ENCODE data around the gene BABAM2. TPM values are rescaled to one million over a fixed set of nuclear protein-coding genes. Genes with fewer than 3 reads are reported as not detected.

Gene BABAM2
- total RNA-seq, 2 experiments from 2014 or later, result 41.9 to 49.7 TPM

- POLR2A ChIA-PET, result interaction anchor here (0.5 kb wide), 1 partner anchor 599 kb away, joined by 3 read pairs; no protein-coding TSS in a partner anchor
- CTCF ChIA-PET, result interaction anchor here (0.6 to 1.2 kb wide), 4 partner anchors 10 to 108 kb away, joined by 3 to 4 read pairs (median 3); no protein-coding TSS in a partner anchor
- Mint-ChIP-seq H3K4me3 (no peak overlapping the region), H3K36me3 (ENCODE audit: low read depth) (peaks cover 2% of the 10 kb centered on the region), H3K4me1 (peaks cover 9% of the 10 kb centered on the region), H3K27ac (no peak overlapping the region), H3K9me3 (no peaks in the 10 kb centered on the region), H3K27me3 (no peaks in the 10 kb centered on the region)
- no peak for DNase-seq
Observed at GRCh38 chr2:28338046-28338817, 447.7 kb downstream of the BABAM2 start.

GRCh38 chr2:28338831-28339321, 448.3 kb downstream of the BABAM2 start:
- ChIA-PET CTCF (interaction anchor here (0.9 to 1.5 kb wide), 4 partner anchors 11 to 37 kb away, joined by 3 to 4 read pairs (median 3); no protein-coding TSS in a partner anchor), POLR2A (no interaction called here)
- Mint-ChIP-seq H3K27ac (peak overlapping the region; percentile 17), H3K4me1 (peaks cover 9% of the 10 kb centered on the region), H3K27me3 (no peaks in the 10 kb centered on the region), H3K4me3 (no peak overlapping the region), H3K9me3 (no peaks in the 10 kb centered on the region), H3K36me3 (ENCODE audit: low read depth) (peaks cover 2% of the 10 kb centered on the region)
- no peak for DNase-seq

GRCh38 chr2:28339516-28340175, 449.1 kb downstream of the BABAM2 start:
- H3K27me3 Mint-ChIP-seq, result no peaks in the 10 kb centered on the region
- no peaks in the 10 kb centered on the region for H3K9me3 Mint-ChIP-seq
- no peak overlapping the region for H3K4me3 Mint-ChIP-seq
- POLR2A ChIA-PET, result no interaction called here
- no peak for DNase-seq
- H3K4me1 Mint-ChIP-seq, result peaks cover 9% of the 10 kb centered on the region
- CTCF ChIA-PET, result interaction anchor here (0.6 to 1.5 kb wide), 6 partner anchors 11 to 574 kb away, joined by 3 to 6 read pairs (median 4); no protein-coding TSS in a partner anchor
- H3K27ac Mint-ChIP-seq, result no peak overlapping the region
- H3K36me3 Mint-ChIP-seq (ENCODE audit: low read depth), result peaks cover 2% of the 10 kb centered on the region

GRCh38 chr2:28340312-28341202, 450.0 kb downstream of the BABAM2 start:
- Mint-ChIP-seq H3K27ac (no peak overlapping the region), H3K4me1 (peaks cover 9% of the 10 kb centered on the region), H3K9me3 (no peaks in the 10 kb centered on the region), H3K4me3 (no peak overlapping the region), H3K36me3 (ENCODE audit: low read depth) (peaks cover 2% of the 10 kb centered on the region), H3K27me3 (no peaks in the 10 kb centered on the region)
- CTCF ChIA-PET, result interaction anchor here (0.6 to 1.5 kb wide), 5 partner anchors 9 to 575 kb away, joined by 3 to 5 read pairs (median 4); no protein-coding TSS in a partner anchor
- DNase-seq, result no peak
- POLR2A ChIA-PET, result no interaction called here

- DNase-seq, result no peak
- Mint-ChIP-seq H3K27me3 (no peaks in the 10 kb centered on the region), H3K36me3 (ENCODE audit: low read depth) (peaks cover 2% of the 10 kb centered on the region), H3K4me3 (no peak overlapping the region), H3K9me3 (no peaks in the 10 kb centered on the region), H3K27ac (no peak overlapping the region), H3K4me1 (peaks cover 9% of the 10 kb centered on the region)
- ChIA-PET CTCF (interaction anchor here (0.6 to 1.4 kb wide), 3 partner anchors 9 to 536 kb away, joined by 3 to 5 read pairs (median 3); no protein-coding TSS in a partner anchor), POLR2A (interaction anchor here (0.6 to 0.7 kb wide), 2 partner anchors 42 to 643 kb away, joined by 4 to 7 read pairs; no protein-coding TSS in a partner anchor)
Observed at GRCh38 chr2:28341208-28341891, 450.8 kb downstream of the BABAM2 start.

GRCh38 chr2:28342081-28342967, 451.8 kb downstream of the BABAM2 start:
- Mint-ChIP-seq H3K4me1 (peaks cover 18% of the 10 kb centered on the region), H3K4me3 (no peak overlapping the region), H3K36me3 (ENCODE audit: low read depth) (peaks cover 2% of the 10 kb centered on the region), H3K9me3 (no peaks in the 10 kb centered on the region), H3K27ac (no peak overlapping the region), H3K27me3 (no peaks in the 10 kb centered on the region)
- DNase-seq, result no peak
- ChIA-PET CTCF (interaction anchor here (0.6 to 1.4 kb wide), 2 partner anchors 8 to 537 kb away, joined by 3 read pairs; no protein-coding TSS in a partner anchor), POLR2A (interaction anchor here (0.6 kb wide), 1 partner anchor 644 kb away, joined by 4 read pairs; no protein-coding TSS in a partner anchor)

GRCh38 chr2:28343184-28343942, 452.8 kb downstream of the BABAM2 start:
- no peak for DNase-seq
- Mint-ChIP-seq H3K36me3 (ENCODE audit: low read depth) (peaks cover 2% of the 10 kb centered on the region), H3K9me3 (no peaks in the 10 kb centered on the region), H3K4me3 (no peak overlapping the region), H3K27ac (no peak overlapping the region), H3K27me3 (no peaks in the 10 kb centered on the region), H3K4me1 (peaks cover 23% of the 10 kb centered on the region)
- ChIA-PET POLR2A (no interaction called here), CTCF (no interaction called here)

- Mint-ChIP-seq H3K4me1 (peaks cover 28% of the 10 kb centered on the region), H3K27ac (no peak overlapping the region), H3K27me3 (no peaks in the 10 kb centered on the region), H3K36me3 (ENCODE audit: low read depth) (peaks cover under 1% of the 10 kb centered on the region), H3K9me3 (no peaks in the 10 kb centered on the region), H3K4me3 (no peak overlapping the region)
- POLR2A ChIA-PET, result no interaction called here
- CTCF ChIA-PET, result no interaction called here
- DNase-seq, result no peak
Observed at GRCh38 chr2:28343971-28344715, 453.6 kb downstream of the BABAM2 start.

- H3K27me3 Mint-ChIP-seq, result no peaks in the 10 kb centered on the region
- peak overlapping the region; percentile 21 for H3K27ac Mint-ChIP-seq
- no peaks in the 10 kb centered on the region for H3K9me3 Mint-ChIP-seq
- H3K4me3 Mint-ChIP-seq, result no peak overlapping the region
- H3K4me1 Mint-ChIP-seq, result peaks cover 31% of the 10 kb centered on the region
- no peak for DNase-seq
- POLR2A ChIA-PET, result no interaction called here
- H3K36me3 Mint-ChIP-seq (ENCODE audit: low read depth), result peaks cover 3% of the 10 kb centered on the region
- CTCF ChIA-PET, result interaction anchor here (0.9 kb wide), 1 partner anchor 13 kb away, joined by 3 read pairs; no protein-coding TSS in a partner anchor
Observed at GRCh38 chr2:28344756-28345373, 454.3 kb downstream of the BABAM2 start.

GRCh38 chr2:28345619-28346018, 455.1 kb downstream of the BABAM2 start:
- Mint-ChIP-seq H3K9me3 (no peaks in the 10 kb centered on the region), H3K4me1 (peaks cover 31% of the 10 kb centered on the region), H3K27ac (no peak overlapping the region), H3K36me3 (ENCODE audit: low read depth) (peaks cover 3% of the 10 kb centered on the region), H3K4me3 (no peak overlapping the region), H3K27me3 (no peaks in the 10 kb centered on the region)
- CTCF ChIA-PET, result interaction anchor here (0.9 kb wide), 1 partner anchor 12 kb away, joined by 3 read pairs; no protein-coding TSS in a partner anchor
- POLR2A ChIA-PET, result no interaction called here
- DNase-seq, result no peak

Data from activated CD4-positive, alpha-beta T cell treated with anti-CD3 and anti-CD28 coated beads, Interleukin-2, amount 10 ng/mL, durations not matched to agents 7 days and 5 days (primary cell).